HG02870 (cell line): Measurements from ENCODE around the gene ATR.
"Not testable (repeated sequence)": the region's sequence is repeated elsewhere in the genome, so short reads cannot be mapped to it uniquely, and the experiment has no call there.

Experiments
- ATAC-seq: cut with Tn5 transposase; IDR thresholded peaks from one replicate; pipeline ENCODE4 v1.9.1; 2021; ENCODE audit warnings: mild to moderate bottlenecking, moderate library complexity; ENCODE audit not compliant: unreplicated experiment

The ATR gene

DNA sequence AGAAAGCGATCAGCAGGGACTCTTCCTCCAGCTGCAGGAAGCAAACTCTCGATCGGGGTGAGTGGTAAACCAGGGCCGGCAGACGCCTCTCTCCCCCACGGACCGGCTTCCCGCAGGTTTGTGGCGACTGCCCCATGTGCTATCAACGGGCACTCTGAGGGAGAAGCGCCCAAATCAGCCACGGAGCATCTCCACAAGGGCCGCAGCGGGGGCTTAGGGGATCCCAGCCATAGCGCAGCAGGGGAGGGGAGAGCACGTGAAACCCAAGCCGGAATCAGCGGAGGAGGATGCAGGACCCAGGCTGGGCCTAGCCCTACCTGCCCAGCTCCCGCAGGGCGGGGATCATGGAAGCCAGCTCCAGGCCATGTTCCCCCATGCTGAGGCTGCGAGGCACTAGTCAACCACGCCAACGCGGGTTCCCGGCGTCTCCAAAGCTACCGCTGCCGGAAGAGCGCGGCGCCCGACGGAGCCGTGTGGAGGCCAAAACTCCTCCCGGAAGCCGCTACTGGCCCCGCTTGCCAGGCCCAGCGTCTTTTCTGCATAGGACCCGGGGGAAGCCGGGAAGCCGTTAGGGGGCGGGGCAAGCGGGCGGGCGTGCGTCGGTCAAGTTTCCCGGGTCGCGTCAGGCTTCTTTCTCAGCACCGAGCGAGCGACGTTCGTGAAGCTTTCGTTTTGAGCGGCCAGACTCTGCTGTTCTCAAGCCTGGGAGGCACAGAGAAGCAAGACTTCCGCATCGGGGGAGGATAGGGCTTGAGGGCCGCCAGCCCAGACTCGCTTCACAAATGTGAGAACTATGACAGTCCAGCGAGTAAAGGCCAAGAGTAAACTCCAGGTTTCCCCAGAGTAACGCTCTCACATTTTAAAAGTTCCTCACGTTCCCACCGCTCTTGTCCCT lies at the start of gene ATR:
ATR (minus strand) TSS at position 405 of the 895 bp plus-strand sequence; CDS start at position 376, 29 bp downstream.
- ATAC-seq: peak; percentile 90

DNA sequence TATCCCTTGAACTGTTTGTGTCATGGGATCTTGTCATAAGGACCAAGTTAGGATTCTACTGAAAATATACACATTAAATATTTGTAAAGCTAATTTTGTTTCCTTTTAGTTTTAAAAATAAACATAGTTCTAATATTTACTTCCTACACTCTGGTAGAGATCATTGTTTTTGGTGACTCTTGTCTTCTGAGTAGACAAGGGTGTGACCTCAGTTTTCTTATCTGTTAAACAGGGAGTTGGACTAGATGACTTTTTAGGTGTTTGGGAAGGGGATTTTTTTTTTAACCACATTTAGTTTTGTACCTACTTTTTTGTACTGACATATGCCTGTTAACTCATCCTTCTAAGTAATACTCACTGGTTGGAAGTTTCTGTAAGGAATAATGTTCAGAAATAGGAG lies 48.4 kb upstream of the ATR start:
- no peak for ATAC-seq

DNA sequence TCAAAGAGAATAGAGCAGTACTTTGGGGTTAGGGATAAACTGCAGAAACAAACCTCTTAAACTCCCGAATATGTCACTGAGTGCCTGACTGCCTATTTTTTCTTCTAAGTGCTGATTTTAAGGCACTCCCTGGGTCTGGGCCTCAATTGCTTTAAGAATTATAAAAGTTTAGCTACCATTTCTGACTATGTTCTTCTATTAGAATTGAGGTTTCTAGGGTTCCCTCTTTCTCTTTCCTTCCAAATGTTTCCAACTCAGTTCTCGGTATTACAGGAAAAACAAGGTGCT lies 46.6 kb upstream of the ATR start:
- ATAC-seq: no peak

DNA sequence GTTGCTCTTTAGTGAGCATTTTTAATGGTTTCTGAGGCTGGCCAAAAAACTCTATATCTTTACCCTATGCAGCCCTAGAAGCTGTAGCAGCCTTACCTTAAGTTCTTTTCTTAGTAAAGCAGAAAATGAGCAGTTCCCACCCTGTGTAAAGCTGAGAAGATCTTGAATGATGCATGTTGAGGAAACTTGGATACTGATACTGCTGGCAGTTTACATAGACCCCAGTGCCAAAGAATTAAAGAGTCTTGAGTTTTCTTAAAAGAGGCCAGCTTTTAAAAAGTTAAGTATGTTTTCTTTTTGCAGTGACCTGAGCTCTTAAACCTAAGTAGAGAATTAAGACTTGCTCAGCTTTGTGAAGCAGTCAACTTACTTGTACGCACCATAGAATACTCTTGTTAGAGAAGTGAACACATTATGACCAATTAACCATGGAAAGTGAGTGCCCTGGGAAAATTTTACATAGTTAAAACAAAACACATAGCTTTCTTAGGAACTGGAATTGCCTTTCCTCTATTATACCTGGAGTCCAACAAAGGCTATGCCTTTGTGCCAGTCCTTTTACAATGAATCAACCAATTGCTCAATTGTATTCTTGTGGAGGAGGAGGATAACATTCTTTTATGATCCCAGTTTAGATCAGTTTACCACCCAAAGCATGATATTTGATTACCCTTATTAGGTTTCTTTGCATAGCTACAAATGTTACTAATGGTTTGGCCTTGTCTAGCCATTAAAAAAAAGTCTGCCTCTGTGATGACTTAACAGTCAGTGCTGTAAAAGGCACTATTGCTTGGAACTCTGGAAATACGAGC lies 46.0 kb upstream of the ATR start:
- ATAC-seq: no peak

DNA sequence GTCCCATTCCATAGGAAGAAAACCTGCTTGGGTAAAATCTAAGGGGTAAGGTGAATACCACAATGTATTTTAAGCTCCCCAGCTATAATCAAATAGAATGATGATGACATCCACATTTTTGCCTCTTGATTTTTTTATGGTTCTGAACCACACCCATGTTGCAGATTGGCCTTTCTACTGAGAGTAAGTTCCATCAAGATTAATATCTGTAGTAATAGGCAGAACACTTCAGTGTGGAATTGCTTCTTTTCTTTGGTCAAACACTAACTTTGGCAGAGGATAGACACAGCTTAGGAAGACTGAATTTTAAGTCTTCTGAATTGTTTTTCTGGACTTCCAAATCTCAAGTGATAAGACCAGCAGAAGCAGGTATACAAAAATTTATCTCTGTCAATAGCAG lies 44.7 kb upstream of the ATR start:
- ATAC-seq: no peak

DNA sequence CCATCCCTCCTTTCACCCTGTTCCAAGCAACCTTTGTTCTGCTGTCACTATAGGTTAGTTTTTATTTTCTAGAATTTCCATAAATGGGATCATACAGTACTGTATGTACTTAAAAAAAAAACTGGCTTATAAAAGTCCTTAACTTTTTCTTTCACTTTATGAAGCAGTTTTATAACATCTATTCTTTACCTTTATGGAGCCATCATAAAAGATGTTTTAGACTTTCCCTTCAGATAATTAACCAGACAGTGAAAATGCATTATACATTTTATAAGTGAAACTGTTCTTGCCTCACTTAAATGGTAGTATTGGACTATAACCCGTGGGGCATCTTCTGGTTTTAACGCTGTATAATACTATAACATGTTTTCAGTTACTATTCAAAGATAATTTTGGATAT lies 43.9 kb upstream of the ATR start:
- ATAC-seq: no peak

DNA sequence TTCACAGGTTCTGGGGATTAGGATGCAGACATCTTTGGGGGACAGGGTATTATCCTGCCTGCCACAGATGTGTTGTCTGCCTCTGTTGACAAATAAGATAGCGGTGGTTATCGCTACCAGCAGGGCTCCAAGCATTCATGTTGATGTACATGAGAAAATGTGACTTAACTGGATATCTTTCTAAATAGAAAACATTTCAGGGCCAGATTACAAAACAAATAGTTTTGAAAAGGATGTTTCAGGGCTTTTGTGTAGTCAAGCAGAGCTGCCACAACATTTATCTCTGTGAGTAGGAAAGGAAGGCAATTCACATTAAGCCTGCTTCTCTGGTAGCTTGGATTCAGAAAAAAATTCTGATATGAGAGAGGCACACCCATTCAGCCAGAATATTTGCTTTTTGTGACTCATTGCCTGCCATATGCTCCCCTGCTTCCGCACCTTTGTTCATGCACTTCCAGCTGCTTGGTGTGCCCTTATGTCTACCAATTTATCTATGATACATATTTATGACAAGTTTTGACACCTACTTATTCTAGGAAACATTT lies 40.5 kb upstream of the ATR start:
- ATAC-seq: no peak

DNA sequence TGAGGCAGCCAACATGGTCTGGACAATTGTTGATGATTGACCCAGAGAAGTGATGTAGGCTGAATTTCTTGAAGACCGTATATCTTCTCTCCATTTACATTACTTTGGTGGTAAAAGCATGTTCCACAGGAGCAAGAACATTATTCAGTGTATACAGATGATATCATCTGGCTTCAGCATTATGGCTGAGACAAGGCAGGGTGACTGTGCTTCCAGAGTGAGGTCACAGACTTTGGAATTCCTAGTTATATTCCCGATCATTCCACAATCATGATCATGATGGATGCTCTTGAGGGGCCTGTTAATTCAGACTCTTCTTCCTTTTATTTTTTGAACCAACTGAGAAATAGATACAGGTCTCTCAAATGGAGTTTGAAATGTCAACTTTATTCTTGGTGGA lies 36.6 kb upstream of the ATR start:
- ATAC-seq: no peak

DNA sequence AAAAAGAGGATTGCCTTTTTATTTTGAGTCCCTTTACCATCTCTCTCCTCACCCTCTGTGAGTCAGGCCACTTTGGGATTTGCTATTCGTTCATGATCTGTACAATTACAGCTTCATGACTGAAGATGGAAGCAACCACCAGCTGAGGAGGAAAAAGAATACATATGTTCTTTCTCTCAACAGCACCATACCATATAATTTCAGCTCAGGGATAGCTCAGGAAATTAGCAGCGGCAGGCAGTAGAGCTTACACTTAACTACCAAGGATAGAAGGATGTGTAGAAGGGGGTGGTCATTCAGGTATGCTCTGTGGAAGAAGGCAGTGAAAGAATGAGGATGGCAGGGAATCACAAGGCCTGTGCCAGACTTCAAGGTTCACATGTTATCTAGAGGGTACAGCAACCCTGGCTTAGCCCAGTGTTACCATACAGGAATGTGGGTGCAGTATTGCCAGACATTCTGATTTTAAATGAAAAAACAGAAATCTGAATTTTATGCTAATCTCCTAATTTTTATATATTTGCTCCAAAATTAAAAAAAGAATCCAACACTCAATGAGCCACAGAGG lies 35.6 kb upstream of the ATR start:
- ATAC-seq: no peak

DNA sequence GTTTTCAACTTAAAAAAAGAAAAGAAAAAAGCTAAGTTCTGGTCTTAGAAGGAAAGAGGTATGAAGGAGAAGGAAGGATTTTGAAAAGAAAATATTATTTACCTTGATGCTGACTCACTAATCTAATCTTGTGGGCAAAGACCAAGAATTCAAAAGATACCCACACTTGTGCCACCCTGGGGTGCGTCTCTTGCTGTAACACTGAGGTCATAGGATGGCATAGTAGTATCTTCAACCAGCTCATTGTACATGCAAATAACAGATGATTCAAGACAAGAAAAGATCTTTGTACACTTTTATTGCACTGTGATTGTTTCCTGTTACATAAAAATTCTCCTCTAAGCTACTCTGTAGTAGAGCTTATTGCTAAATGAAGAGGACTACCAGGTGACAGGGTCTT lies 35.0 kb upstream of the ATR start:
- no peak for ATAC-seq

DNA sequence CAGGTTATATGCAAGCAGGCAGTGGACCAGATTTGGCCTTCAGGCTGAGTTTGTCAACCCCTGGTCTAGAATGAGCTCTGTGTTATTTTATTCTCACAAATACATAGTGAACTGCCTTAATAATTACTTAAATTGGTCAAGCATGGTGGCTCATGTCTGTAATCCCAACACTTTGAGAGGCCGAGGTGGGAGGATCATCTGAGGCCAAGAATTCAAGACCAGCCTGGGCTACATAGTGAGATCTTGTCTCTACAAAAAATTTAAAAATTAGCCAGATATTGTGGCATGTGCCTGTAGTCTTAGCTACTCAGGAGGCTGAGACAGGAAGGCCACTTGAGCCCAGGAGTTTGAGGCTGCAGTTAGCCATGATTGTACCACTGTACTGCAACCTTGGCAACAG lies 32.7 kb upstream of the ATR start:
- ATAC-seq: no peak

DNA sequence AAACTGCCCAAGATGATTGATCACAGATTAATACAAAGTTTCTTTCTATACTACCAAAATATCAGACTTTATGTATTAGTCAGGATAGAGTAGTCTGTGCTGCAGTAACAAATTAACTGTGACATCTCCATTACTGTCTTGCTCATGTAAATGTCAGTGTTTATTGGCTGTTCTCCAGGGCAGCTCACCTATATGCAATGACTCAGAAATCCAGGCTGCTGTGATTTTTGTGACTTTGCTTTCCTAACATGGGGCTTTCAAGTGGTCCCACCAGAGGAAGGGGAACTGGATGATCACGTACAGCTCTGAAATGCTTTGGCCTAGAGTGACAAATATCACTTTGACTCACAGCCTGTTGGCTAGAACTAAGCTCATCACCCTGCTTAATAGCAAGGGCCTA lies 30.6 kb upstream of the ATR start:
- ATAC-seq: no peak

DNA sequence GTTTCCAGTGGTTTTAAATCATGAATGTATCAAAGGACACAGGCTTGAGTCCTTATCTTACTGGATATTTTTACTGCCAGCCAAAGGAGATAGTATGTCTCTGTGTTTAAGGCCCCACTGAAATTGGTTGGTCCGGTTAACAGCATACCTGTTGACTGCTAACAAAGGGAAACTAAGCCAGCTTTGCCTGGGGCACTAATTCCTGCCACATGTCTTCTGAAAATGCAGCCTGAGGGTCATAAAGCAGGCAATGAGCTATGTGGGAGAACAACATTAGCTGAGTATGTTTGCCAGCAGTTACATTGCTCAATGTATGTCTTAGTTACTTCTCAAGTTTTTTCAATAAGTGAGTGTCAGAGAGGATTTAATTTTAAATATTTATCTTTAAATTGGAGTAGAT lies 30.1 kb upstream of the ATR start:
- ATAC-seq: no peak

DNA sequence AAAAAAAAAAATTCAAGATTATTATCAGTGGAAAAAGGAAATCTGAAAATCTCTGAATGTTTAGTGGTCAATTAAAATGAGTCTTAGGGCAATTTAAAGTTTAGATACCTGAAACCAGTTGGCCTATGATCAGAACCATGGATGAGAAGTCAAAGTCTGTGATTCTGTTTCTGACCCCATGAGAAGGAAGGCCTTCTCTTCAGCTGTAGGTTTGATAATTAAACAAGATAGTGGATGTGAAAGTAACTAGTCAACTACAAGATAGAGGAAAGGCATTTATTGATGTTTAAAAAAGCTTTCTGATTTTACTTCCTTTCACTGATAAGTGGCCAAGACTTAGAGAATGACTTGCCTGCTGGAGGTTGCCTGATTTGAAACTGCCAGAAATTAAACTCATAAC lies 26.4 kb upstream of the ATR start:
- no peak for ATAC-seq

DNA sequence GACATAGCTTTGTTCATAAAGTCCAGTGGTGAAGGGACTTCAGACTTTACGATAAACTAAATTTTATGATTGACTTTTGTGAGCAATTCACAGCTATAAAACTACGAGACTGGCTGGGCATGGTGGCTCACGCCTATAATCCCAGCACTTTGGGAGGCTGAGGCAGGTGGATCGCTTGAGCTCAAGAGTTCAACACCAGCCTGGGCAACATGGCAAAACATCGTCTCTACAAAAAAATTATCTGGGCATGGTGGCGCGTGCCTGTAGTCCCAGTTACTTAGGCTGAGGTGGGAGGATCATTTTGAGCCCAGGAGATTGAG lies 24.8 kb upstream of the ATR start:
- ATAC-seq: not testable (repeated sequence)

DNA sequence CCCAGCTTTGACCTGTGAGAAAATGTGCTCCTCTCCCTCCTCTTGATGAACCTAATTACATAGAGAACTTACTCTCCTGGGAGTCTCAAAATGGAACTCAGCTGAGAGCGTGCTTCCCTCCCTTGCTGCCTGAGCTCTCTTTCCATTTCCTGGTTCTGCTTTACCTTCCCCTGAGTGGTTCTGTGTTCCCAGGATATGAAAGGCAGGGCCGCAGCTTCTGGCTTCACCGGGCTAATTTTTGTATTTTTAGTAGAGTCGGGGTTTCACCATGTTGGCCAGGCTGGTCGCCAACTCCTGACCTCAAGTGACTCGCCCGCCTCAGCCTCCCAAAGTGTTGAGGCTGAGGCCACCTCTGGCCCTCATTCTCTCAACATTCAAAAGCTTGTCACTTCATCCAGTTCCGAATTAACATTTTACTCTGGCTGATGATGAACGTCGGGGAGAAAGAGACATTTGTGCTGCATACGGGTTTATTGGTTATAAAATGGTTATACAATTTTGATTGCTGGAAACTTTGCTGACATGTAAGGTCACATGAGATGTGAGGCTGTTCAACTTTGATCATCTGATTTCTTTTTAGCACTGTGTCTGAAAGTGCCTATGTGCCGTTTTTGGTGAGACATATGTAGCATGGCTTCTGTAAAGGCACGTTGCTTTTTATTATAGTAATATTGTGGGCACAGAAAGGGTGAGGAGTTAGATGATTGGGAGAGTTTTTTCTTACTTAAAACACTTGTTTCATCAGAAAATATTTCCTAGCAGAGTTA lies 24.3 kb upstream of the ATR start:
- ATAC-seq: no peak

DNA sequence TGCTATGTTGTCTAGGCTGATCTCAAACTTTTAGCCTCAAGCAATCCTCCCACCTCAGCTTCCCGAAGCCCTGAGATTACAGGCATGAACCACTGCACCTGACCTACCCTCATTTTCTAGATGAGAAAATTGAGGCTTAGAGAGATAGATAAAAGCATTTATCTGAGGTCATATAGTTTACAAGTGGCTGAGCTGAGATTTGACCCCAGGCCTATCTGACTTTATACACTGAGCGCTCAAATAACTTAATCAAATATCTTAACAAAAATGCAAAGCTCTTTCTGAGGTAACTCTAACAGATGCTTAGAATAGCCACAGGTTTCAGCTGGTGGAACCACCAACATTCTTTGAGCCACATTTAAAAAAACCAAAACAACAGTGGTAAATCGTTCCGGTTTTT lies 23.2 kb upstream of the ATR start:
- ATAC-seq: no peak

DNA sequence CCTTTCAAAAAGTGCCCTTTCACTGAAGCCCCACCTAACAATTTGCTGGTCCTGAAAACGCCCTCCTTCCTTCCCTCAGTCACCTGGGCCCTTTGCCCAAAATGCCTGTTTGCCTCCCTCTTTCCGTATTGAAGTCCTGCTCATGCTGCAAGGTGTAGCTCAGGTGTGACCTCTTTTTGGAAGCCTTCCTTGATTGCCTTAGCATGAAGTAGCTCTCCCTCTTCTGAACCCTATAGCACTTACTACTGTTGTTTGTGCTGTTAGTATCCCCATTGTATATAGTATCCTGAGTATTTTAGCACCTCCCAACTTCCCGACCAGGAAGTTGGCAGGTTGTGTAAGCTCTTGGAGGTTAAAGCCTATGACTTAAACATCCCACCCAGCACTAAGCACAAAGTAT lies 19.4 kb upstream of the ATR start:
- ATAC-seq: no peak

DNA sequence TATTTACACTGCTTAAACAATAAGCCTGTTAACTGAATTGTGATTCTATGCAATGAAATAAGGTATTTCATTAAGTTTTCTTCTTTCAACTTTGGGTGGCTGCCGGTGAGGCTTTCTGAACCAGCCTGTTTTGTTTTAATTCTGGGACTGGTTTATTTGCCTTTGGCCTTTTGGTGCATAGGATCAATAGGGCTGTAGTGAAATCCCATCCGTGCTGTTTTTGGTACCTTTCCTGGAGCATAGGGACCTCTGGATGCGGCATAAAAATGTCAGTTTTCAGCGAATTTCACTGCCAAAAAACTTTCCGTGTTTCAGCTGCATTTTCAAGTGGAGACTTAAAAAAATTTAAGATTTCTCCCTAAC lies 18.2 kb upstream of the ATR start:
- ATAC-seq: no peak

DNA sequence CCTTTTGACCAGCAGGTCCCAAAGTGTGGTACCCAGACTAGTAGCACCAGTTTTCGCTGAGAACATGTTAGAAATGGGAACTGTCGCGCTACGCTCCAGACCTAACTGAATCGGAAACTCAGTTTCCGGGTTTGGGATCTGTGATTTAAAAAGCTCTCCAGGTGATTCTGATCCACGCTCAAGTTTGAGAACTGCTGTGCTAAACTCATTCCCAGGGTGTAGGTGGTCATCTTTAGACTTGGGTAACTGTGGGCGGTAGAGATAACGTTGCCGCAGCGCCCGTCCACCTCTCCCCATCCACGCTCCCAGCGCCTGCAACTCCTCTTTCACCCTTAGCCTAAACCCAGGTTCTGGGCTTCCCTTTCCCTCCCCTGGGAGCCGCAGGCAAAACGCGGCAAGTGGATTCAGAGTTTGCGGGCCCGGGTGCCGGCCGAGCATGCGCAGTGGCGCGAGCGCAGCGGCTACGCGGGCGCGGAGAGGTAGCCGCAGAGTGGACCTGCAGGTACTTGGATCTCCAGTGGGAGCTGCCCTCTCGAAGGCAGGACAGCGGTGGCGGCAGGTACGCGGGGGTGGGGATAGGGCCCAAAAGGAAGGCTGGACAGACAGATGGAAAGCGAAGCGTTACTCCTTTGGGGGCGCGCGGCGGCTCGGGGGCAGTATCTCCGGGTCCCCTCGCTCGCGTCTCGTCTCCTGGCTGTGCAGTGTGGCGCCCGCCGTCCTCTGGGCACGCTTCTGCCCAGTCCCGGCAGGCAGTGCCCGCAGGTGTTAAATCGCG lies 17.6 kb upstream of the ATR start, which contains the start of gene PLS1:
PLS1 (plus strand) TSS at position 443 of the 775 bp plus-strand sequence. CDS start 67,845 bp downstream, outside the sequence.
- ATAC-seq: peak; percentile 89
